Measurements from ENCODE around the gene SUMF1. TPM values are rescaled to one million over a fixed set of nuclear protein-coding genes. Genes with fewer than 3 reads are reported as not detected.

Gene SUMF1
- total and polyA plus RNA-seq, 4 donors = 13.0 to 34.2 (median 23.5) TPM

GRCh38 chr3:4358273-4358672 lies 108.8 kb downstream of the SUMF1 start:
- Histone ChIP-seq H3K9me3 (ENCODE audit: control insufficient read depth in 4 of 4, low read length in 3 of 4) (no peaks in the 10 kb centered on the region), H3K27me3 (ENCODE audit: control insufficient read depth in 4 of 4, insufficient read depth in 4 of 4, low read length in 3 of 4) (no peaks in the 10 kb centered on the region), H3K36me3 (ENCODE audit: control insufficient read depth in 4 of 4, insufficient read depth in 3 of 4, low read depth in 1 of 4, low read length in 3 of 4) (peaks cover 0 to 4% (median 0%) of the 10 kb centered on the region in 4 donors), H3K4me1 (ENCODE audit: control insufficient read depth in 4 of 4, insufficient read depth in 4 of 4, low read length in 3 of 4) (peaks cover 4 to 24% (median 17%) of the 10 kb centered on the region in 4 donors), H3K9ac (ENCODE audit: low read depth in 1 of 2, low read length in 2 of 2) (no peak overlapping the region), H3K27ac (ENCODE audit: low read depth in 1 of 2, low read length in 2 of 2) (no peak overlapping the region), H3K4me3 (ENCODE audit: low read depth in 1 of 3, low read length in 3 of 3) (no peak overlapping the region)
- DNase-seq (ENCODE audit: low spot score) = no peak
- WGBS = 78% methylated on average over 4 of the region's 4 CpGs
- TF ChIP-seq HNF4A (conservative IDR thresholded peaks at IDR 0.05) (no peak), ZBTB33 (IDR thresholded peaks at IDR 0.05) (no peak), CTCF (IDR thresholded peaks at IDR 0.05; ENCODE audit: low read depth, low read length, missing input control) (no peak), SP1 (IDR thresholded peaks at IDR 0.05) (no peak), NR2F2 (IDR thresholded peaks at IDR 0.05) (no peak), REST (IDR thresholded peaks at IDR 0.05) (no peak), RAD21 (IDR thresholded peaks at IDR 0.05) (no peak), YY1 (IDR thresholded peaks at IDR 0.05) (no peak), TAF1 (conservative IDR thresholded peaks at IDR 0.05) (no peak), RXRA (IDR thresholded peaks at IDR 0.05) (no peak), FOXA1 (IDR thresholded peaks at IDR 0.05) (no peak), FOXA2 (IDR thresholded peaks at IDR 0.05) (no peak), JUND (IDR thresholded peaks at IDR 0.05) (no peak), MAX (IDR thresholded peaks at IDR 0.05) (no peak), GABPA (IDR thresholded peaks at IDR 0.05 in 1 of 2, conservative IDR thresholded peaks at IDR 0.05 in 1 of 2) (no peak)
